K562 (cell line): ENCODE measurements around the gene AGK. TPM values are rescaled to one million over a fixed set of nuclear protein-coding genes. Genes with fewer than 3 reads are reported as not detected.

Source experiments
- ATAC-seq: fragments of 200-7000 bp; cut with Tn5 transposase; 3 replicates; pipeline ENCODE4 v1.9.1; 2020; ENCODE audit warnings: moderate library complexity
- BruUV-seq: library from RNA; stranded (reverse); fragments of 400-500 nt; replicated peaks from 2 replicates; lab custom pipeline; 2021; lab: Mats Ljungman, UMichigan
- CTCF ChIA-PET: fragments of 300-600 bp; formaldehyde crosslinking; extraction: SDS; loops from one replicate; lab custom pipeline; 2021; ENCODE audit warnings: low intra/inter-chr PET ratio; lab: Yijun Ruan, JAX
- POLR2A ChIA-PET: fragments of 300-600, 350-650 bp; sonication (Branson Sonifier 250); formaldehyde crosslinking; extraction: SDS; loops from one replicate; lab custom pipeline; 2021; ENCODE audit warnings: antibody characterized with exemption, inconsistent platforms; lab: Yijun Ruan, JAX
- DNase-seq, 4 experiments: peaks; one replicate each; pipeline versions ENCODE4 v3.0.0 to v3.0.0-alpha.2; 2011 to 2018; ENCODE audit warnings: low spot score in 3 of 4, mixed read lengths in 3 of 4; ENCODE audit errors: extremely low read depth in 1 of 4
- FAIRE-seq: peaks from 2 replicates; lab custom pipeline; 2011; peaks lifted over from hg19 to GRCh38; lab: Jason Lieb, UNC
- H2AFZ ChIP-seq: 2 replicates; pipeline ENCODE4 v1.6.0; 2011; ENCODE audit warnings: low read depth, low read length, control low read depth, inconsistent platforms
- H3K27ac ChIP-seq: fragments of 200-600 bp; 3 replicates; pipeline ENCODE4 v1.8.0; 2011; ENCODE audit warnings: low read depth, mild to moderate bottlenecking, control low read depth, inconsistent platforms, low read length, moderate library complexity, mixed read lengths; ENCODE audit errors: extremely low read depth
- H3K27me3 ChIP-seq, 2 experiments: fragments of 300-600 bp in 1 of 2; 2 replicates in 1 of 2; 3 replicates in 1 of 2; pipeline versions ENCODE4 v1.6.0 to v1.8.0; 2011; ENCODE audit warnings: inconsistent platforms in 2 of 2, low read length in 2 of 2, mild to moderate bottlenecking in 1 of 2, mixed read lengths in 1 of 2, moderate library complexity in 1 of 2; ENCODE audit not compliant: control insufficient read depth in 2 of 2, insufficient read depth in 2 of 2
- H3K36me3 ChIP-seq: fragments of 300-600 bp; 3 replicates; pipeline ENCODE4 v1.8.0; 2011; ENCODE audit warnings: mild to moderate bottlenecking, low read length, inconsistent platforms; ENCODE audit not compliant: control insufficient read depth, insufficient read depth
- H3K4me1 ChIP-seq, 2 experiments: fragments of 200-600 bp in 1 of 2; replicated peaks in 1 of 2; 2 replicates in 1 of 2; 3 replicates in 1 of 2; pipeline versions ENCODE4 v1.5.1 to v1.8.0; 2011; ENCODE audit warnings: inconsistent platforms in 2 of 2, low read length in 2 of 2, mild to moderate bottlenecking in 1 of 2, mixed read lengths in 1 of 2, moderate library complexity in 1 of 2; ENCODE audit not compliant: control insufficient read depth in 2 of 2, insufficient read depth in 2 of 2
- H3K4me2 ChIP-seq: 2 replicates; pipeline ENCODE4 v1.6.1; 2011; ENCODE audit warnings: low read length, control low read depth, inconsistent platforms, mixed read lengths; ENCODE audit not compliant: insufficient read depth
- H3K4me3 ChIP-seq: fragments of 200-600 bp; sonication (generic), shearing (Covaris generic); 2 replicates; pipeline ENCODE4 v1.5.1; 2016; ENCODE audit warnings: control low read depth, inconsistent platforms
- H3K79me2 ChIP-seq: fragments of 200-600 bp; 3 replicates; pipeline ENCODE4 v1.8.0; 2011; ENCODE audit warnings: low read length, inconsistent platforms; ENCODE audit not compliant: control insufficient read depth, insufficient read depth
- H3K9ac ChIP-seq, 2 experiments: 2 replicates each; pipeline versions ENCODE4 v1.6.0 to v1.6.1; 2011; ENCODE audit warnings: low read depth in 2 of 2, low read length in 2 of 2, control low read depth in 1 of 2, inconsistent platforms in 1 of 2, mild to moderate bottlenecking in 1 of 2, mixed read lengths in 1 of 2; ENCODE audit not compliant: insufficient read depth in 1 of 2
- H3K9me1 ChIP-seq: one replicate; pipeline ENCODE4 v1.6.0; 2011; ENCODE audit warnings: inconsistent platforms, mild to moderate bottlenecking, low read length, moderate library complexity; ENCODE audit not compliant: control insufficient read depth, insufficient read depth
- H3K9me3 ChIP-seq: replicated peaks from 2 replicates; pipeline ENCODE4 v1.5.1; 2011; ENCODE audit warnings: low read depth, low read length, inconsistent platforms; ENCODE audit not compliant: control insufficient read depth, insufficient read depth
- H4K20me1 ChIP-seq: replicated peaks from 2 replicates; pipeline ENCODE4 v1.6.1; 2011; ENCODE audit warnings: low read length, inconsistent platforms, mixed read lengths; ENCODE audit not compliant: control insufficient read depth, insufficient read depth
- AFF1 ChIP-seq, 2 experiments: fragments of 450-650 bp; IDR thresholded peaks; 2 replicates each; pipeline ENCODE4 v1.6.1; 2018; ENCODE audit warnings: mild to moderate bottlenecking in 2 of 2, low read depth in 1 of 2; ENCODE audit not compliant: partially characterized antibody in 2 of 2
- BMI1 ChIP-seq: fragments of 150-350 bp; IDR thresholded peaks from 2 replicates; pipeline ENCODE4 v1.6.1; 2014; ENCODE audit warnings: low read length
- CHD2 ChIP-seq: IDR thresholded peaks from 2 replicates; pipeline ENCODE4 v1.6.1; 2011; ENCODE audit warnings: low read depth, low read length
- E2F5 ChIP-seq: sonication (generic); formaldehyde crosslinking; IDR thresholded peaks from 2 replicates; pipeline ENCODE4 v1.8.0; 2022; ENCODE audit warnings: mild to moderate bottlenecking, missing genetic modification reagents
- FOXA3 ChIP-seq, 2 experiments: fragments of 450-650 bp in 1 of 2; sonication (generic) in 1 of 2; formaldehyde crosslinking; IDR thresholded peaks in 1 of 2; conservative IDR thresholded peaks in 1 of 2; 2 replicates each; pipeline versions ENCODE4 v1.4.0 to v1.8.0; 2020 to 2022; ENCODE audit warnings: mild to moderate bottlenecking in 2 of 2, missing genetic modification reagents in 1 of 2
- GTF2B ChIP-seq: IDR thresholded peaks from 2 replicates; pipeline ENCODE4 v1.6.1; 2011; ENCODE audit not compliant: insufficient read length; ENCODE audit errors: extremely low read depth
- KAT2B ChIP-seq: IDR thresholded peaks from one replicate; pipeline ENCODE4 v1.6.1; 2012; ENCODE audit warnings: low read depth, mild to moderate bottlenecking, control low read depth, inconsistent platforms, low read length, moderate library complexity
- LCOR ChIP-seq: sonication (generic); formaldehyde crosslinking; IDR thresholded peaks from 2 replicates; pipeline ENCODE4 v1.8.0; 2022; ENCODE audit warnings: mild to moderate bottlenecking, missing genetic modification reagents
- MAFG ChIP-seq: fragments of 450-650 bp; conservative IDR thresholded peaks from 2 replicates; pipeline ENCODE4 v1.6.1; 2016; ENCODE audit warnings: missing genetic modification characterization, missing compliant biosample characterization
- MCM3 ChIP-seq: fragments of 450-650 bp; IDR thresholded peaks from 2 replicates; pipeline ENCODE4 v1.6.1; 2016
- SNIP1 ChIP-seq: fragments of 450-650 bp; IDR thresholded peaks from 2 replicates; pipeline ENCODE4 v1.7.1; 2017; ENCODE audit warnings: low read depth, mild to moderate bottlenecking
- TAL1 ChIP-seq: fragments of 450-650 bp; IDR thresholded peaks from 2 replicates; pipeline ENCODE4 v1.6.1; 2016; ENCODE audit warnings: mild to moderate bottlenecking
- TCF7L2 ChIP-seq: fragments of 150-350 bp; IDR thresholded peaks from 2 replicates; pipeline ENCODE4 v1.6.1; 2016; ENCODE audit warnings: low read depth, mild to moderate bottlenecking, low read length, moderate library complexity
- ZBTB2 ChIP-seq: fragments of 450-650 bp; IDR thresholded peaks from 2 replicates; pipeline ENCODE4 v1.6.1; 2016; ENCODE audit warnings: antibody characterized with exemption
- ZNF444 ChIP-seq: fragments of 250-450 bp; sonication (Bioruptor Pico); IDR thresholded peaks from 2 replicates; pipeline ENCODE4 v1.4.0; 2020; ENCODE audit warnings: mild to moderate bottlenecking, moderate library complexity
- WGBS: fragments of 100-300 bp; shearing (Covaris generic); methylation state at CpG from one replicate; pipeline ENCODE4 v1.1.6; 2016; ENCODE audit warnings: low coverage, mixed read lengths; ENCODE audit not compliant: insufficient coverage; ENCODE audit errors: missing lambda C conversion rate; 5-methylcytosine and 5-hydroxymethylcytosine counted together
- in situ Hi-C: fragments of 300-500 bp; cut with MboI; formaldehyde crosslinking; loops from 4 replicates; pipeline ENCODE4 v1.15.0; 2018; ENCODE audit warnings: inconsistent platforms, mixed read lengths
- intact Hi-C: fragments of 100-400 bp; cut with micrococcal nuclease; formaldehyde crosslinking; loops from 2 replicates; pipeline ENCODE4 v1.14.2; 2022
- polyA plus RNA-seq, 8 experiments: library from polyadenylated mRNA; depleted of rRNA in 4 of 8; stranded (reverse) in 5 of 8; unstranded in 3 of 8; fragments of >200 nt; fragmentation: Nextera tagmentation in 2 of 8; fragmentation: Illumina TruSeq in 1 of 8; extraction: Ambion mirVana in 2 of 8; extraction: Trizol in 1 of 8; gene quantifications; 2 replicates each; pipeline versions ENCODE4 v1.2.1 to v1.2.3, GENCODE V29; 2011 to 2014; ENCODE audit warnings: inconsistent platforms in 1 of 8, missing spikeins in 1 of 8
- total RNA-seq, 7 experiments: library from RNA; depleted of rRNA in 6 of 7; stranded (reverse); fragments of >200 nt in 6 of 7; fragmentation: Illumina TruSeq in 2 of 7; extraction: Trizol in 2 of 7; gene quantifications; 2 replicates each; pipeline versions ENCODE4 v1.2.1 to v1.2.3, GENCODE V29; 2011 to 2021; ENCODE audit warnings: low replicate concordance in 1 of 7

The AGK gene
- total and polyA plus RNA-seq, 9 of the 15 experiments (the other 6 are each of a cell fraction or from before 2014, with no cell fraction given) = 50.7 to 128 (median 71.8) TPM

- Histone ChIP-seq H3K79me2 (no peaks in the 10 kb centered on the region), H3K4me2 (no peak overlapping the region), H3K9me3 (no peaks in the 10 kb centered on the region), H2AFZ (no peak overlapping the region), H4K20me1 (no peaks in the 10 kb centered on the region; the same call in none of the 2 replicates), H3K36me3 (no peaks in the 10 kb centered on the region), H3K27me3 (peaks cover 51 to 59% of the 10 kb centered on the region in 2 experiments), H3K9me1 (no peaks in the 10 kb centered on the region), H3K4me1 (peaks cover 0 to 10% of the 10 kb centered on the region in 2 experiments; a peak in 2 of 5 replicates), H3K9ac (no peak overlapping the region), H3K4me3 (no peak overlapping the region), H3K27ac (no peak overlapping the region)
- in situ Hi-C loops (no loop called here), intact Hi-C loops (no loop called here)
- ChIA-PET POLR2A (interaction anchor here (0.7 to 1.4 kb wide), 4 partner anchors 24 to 658 kb away, joined by 3 to 5 read pairs (median 4); partner anchors contain the start of gene SSBP1), CTCF (no interaction called here)
- no peak for FAIRE-seq
- 19% methylated on average over 17 of the region's 20 CpGs for WGBS
- no peak for ATAC-seq
- no peak for DNase-seq
- no TSS peak for BruUV-seq
- TF ChIP-seq ZBTB2 (no peak), KAT2B (no peak), FOXA3 (CRISPR knock-in tag; conservative IDR thresholded peaks at IDR 0.05 in 1 of 2, IDR thresholded peaks at IDR 0.05 in 1 of 2) (no peak), ZNF444 (CRISPR knock-in tag) (no peak), BMI1 (no peak), GTF2B (no peak), TCF7L2 (no peak), MAFG (tag) (no peak), LCOR (CRISPR knock-in tag) (no peak), E2F5 (CRISPR knock-in tag) (no peak), SNIP1 (no peak), MCM3 (no peak), AFF1 (IDR thresholded peaks at IDR 0.05; ENCODE audit: low read depth in 1 of 2, partially characterized antibody in 2 of 2) (no peak), TAL1 (no peak), CHD2 (no peak)
These were observed 149.7 kb downstream of the AGK start for GRCh38 chr7:141700848-141701371.
